Stimulated activated CD8-positive, alpha-beta memory T cell treated with anti-CD3 and anti-CD28 coated beads, Interleukin-12 subunit alpha, Interleukin-12 subunit beta, amount 100 ng/mL, for 4 hours (primary cell): Measurements from ENCODE around the gene PNMT.
"Not testable (repeated sequence)": the region's sequence is repeated elsewhere in the genome, so short reads cannot be mapped to it uniquely, and the experiment has no call there.

ENCODE experiments used
- DNase-seq: peaks from one replicate; pipeline ENCODE4 v3.0.0-alpha.2; 2020; ENCODE audit warnings: low read depth

The PNMT gene

GRCh38 chr17:39687546-39688474 is 19.6 kb downstream of the PNMT start, which contains the start of gene PGAP3:
Gene PGAP3 (minus strand): TSS chr17:39688057. CDS start chr17:39688014, 43 bp downstream.
- peak; percentile 71 for DNase-seq

- no peak for DNase-seq
Observed at GRCh38 chr17:39688475-39688835, 20.2 kb downstream of the PNMT start.

GRCh38 chr17:39688945-39689344 is 20.7 kb downstream of the PNMT start:
- no peak for DNase-seq

- DNase-seq = no peak
Observed at GRCh38 chr17:39694593-39694992, 26.3 kb downstream of the PNMT start.

- DNase-seq = no peak
Observed at GRCh38 chr17:39695089-39695474, 26.8 kb downstream of the PNMT start.

- no peak for DNase-seq
Observed at GRCh38 chr17:39696731-39697130, 28.5 kb downstream of the PNMT start.

- DNase-seq = no peak
Observed at GRCh38 chr17:39697961-39698360, 29.7 kb downstream of the PNMT start.

GRCh38 chr17:39699157-39699817 is 31.0 kb downstream of the PNMT start:
- DNase-seq = not testable (repeated sequence)

- DNase-seq = no peak
Observed at GRCh38 chr17:39699818-39700147, 31.5 kb downstream of the PNMT start, which contains the start of gene ERBB2. Gene ERBB2 (plus strand): TSS chr17:39700064. CDS start chr17:39700239, 175 bp downstream.

- no peak for DNase-seq
Observed at GRCh38 chr17:39700148-39700987, 32.1 kb downstream of the PNMT start.

GRCh38 chr17:39701012-39701783 is 32.9 kb downstream of the PNMT start:
- no peak for DNase-seq

- DNase-seq = no peak
Observed at GRCh38 chr17:39701784-39702422, 33.6 kb downstream of the PNMT start.

GRCh38 chr17:39702901-39703893 is 34.9 kb downstream of the PNMT start:
- no peak for DNase-seq

- DNase-seq = no peak
Observed at GRCh38 chr17:39703913-39704312, 35.7 kb downstream of the PNMT start.

- no peak for DNase-seq
Observed at GRCh38 chr17:39704821-39705551, 36.7 kb downstream of the PNMT start.

- DNase-seq = no peak
Observed at GRCh38 chr17:39705786-39706348, 37.6 kb downstream of the PNMT start.

- DNase-seq = no peak
Observed at GRCh38 chr17:39706383-39706782, 38.1 kb downstream of the PNMT start.

- no peak for DNase-seq
Observed at GRCh38 chr17:39706921-39707337, 38.7 kb downstream of the PNMT start.
